Measurements from ENCODE around the gene UGT1A9. TPM values are rescaled to one million over a fixed set of nuclear protein-coding genes. Genes with fewer than 3 reads are reported as not detected.

UGT1A9 gene
- total and polyA plus RNA-seq, 10 of the 15 experiments (the other 5 are each of a cell fraction or from before 2014, with no cell fraction given) = 0.07 TPM; not detected in 9

- TF ChIP-seq USF1 (IDR thresholded peaks at IDR 0.05; ENCODE audit: borderline replicate concordance, extremely low read length, insufficient read depth, low read depth, low read length) = no peak
- no peak for TF ChIP-seq STAT1 (conservative IDR thresholded peaks at IDR 0.05)
- no peak for TF ChIP-seq POLR2AphosphoS2 (IDR thresholded peaks at IDR 0.05; ENCODE audit: low read depth, low read length)
Measured at GRCh38 chr2:233690444-233690843, 18.7 kb downstream of the UGT1A9 start (continued).

GRCh38 chr2:233691443-233692433 lies 20.0 kb downstream of the UGT1A9 start:
- WGBS (ENCODE audit: insufficient coverage, insufficient replicate concordance, low lambda C conversion rate, missing lambda C conversion rate) = 60% methylated on average over 11 of the region's 11 CpGs
- Histone ChIP-seq H3K9ac (ENCODE audit: control insufficient read depth, insufficient read depth, low read length) (no peak overlapping the region), H3K36me3 (ENCODE audit: control insufficient read depth in 2 of 2, insufficient read depth in 2 of 2, low read length in 1 of 2) (no peaks in the 10 kb centered on the region), H3K27me3 (replicated peaks in 1 of 2; ENCODE audit: control insufficient read depth in 2 of 2, insufficient read depth in 2 of 2, low read length in 1 of 2) (peaks cover 0 to 3% of the 10 kb centered on the region in 2 experiments; a peak in 1 of 4 replicates), H4K20me1 (ENCODE audit: control insufficient read depth, insufficient read depth) (no peaks in the 10 kb centered on the region), H3K4me2 (ENCODE audit: control insufficient read depth, insufficient read depth) (no peak overlapping the region), H2AFZ (ENCODE audit: control insufficient read depth, low read depth, low read length) (no peak overlapping the region), H3K27ac (ENCODE audit: control insufficient read depth, insufficient read depth) (no peak overlapping the region), H3K79me2 (ENCODE audit: control insufficient read depth, insufficient read depth, low read length) (no peaks in the 10 kb centered on the region), H3K4me3 (no peak overlapping the region), H3K4me1 (ENCODE audit: control insufficient read depth, insufficient read depth, low read length) (no peaks in the 10 kb centered on the region), H3K9me3 (replicated peaks; ENCODE audit: control insufficient read depth, insufficient read depth, low read length) (no peaks in the 10 kb centered on the region)
- RAD21 ChIA-PET (ENCODE audit: unreplicated experiment) = interaction anchor here (0.8 kb wide), 1 partner anchor 20 kb away, joined by 3 read pairs; no protein-coding TSS in a partner anchor
- ATAC-seq (no peak), FAIRE-seq (no peak), DNase-seq (ENCODE audit: low read depth, low spot score) (no peak)
- no TSS peak for BruUV-seq (replicated peaks)
- SMC1A ChIA-PET (ENCODE audit: uncharacterized antibody, unreplicated experiment) = no interaction called here
- TF ChIP-seq SP1 (IDR thresholded peaks at IDR 0.05; ENCODE audit: low read depth, low read length) (no peak), CHD4 (IDR thresholded peaks at IDR 0.05) (no peak), NFYA (IDR thresholded peaks at IDR 0.05; ENCODE audit: borderline replicate concordance, low read depth, low read length) (no peak), MXI1 (IDR thresholded peaks at IDR 0.05; ENCODE audit: low read depth, low read length) (no peak)
- POLR2A ChIA-PET = no interaction called here
- CTCF ChIA-PET = no interaction called here
- intact Hi-C loops (cut with micrococcal nuclease; ENCODE audit: unreplicated experiment) (no loop called here), in situ Hi-C loops (cut with MboI) (no loop called here)
